Endothelial cell of umbilical vein (primary cell): ENCODE measurements around the gene GDPD3. TPM values are rescaled to one million over a fixed set of nuclear protein-coding genes. Genes with fewer than 3 reads are reported as not detected.

Source experiments
- BruUV-seq: library from RNA; stranded (reverse); fragments of 400-500 nt; replicated peaks from 2 replicates; lab custom pipeline; 2021; lab: Mats Ljungman, UMichigan
- CTCF ChIA-PET: fragments of 300-600, 350-600 bp; sonication (Branson Sonifier 250); formaldehyde crosslinking; loops from one replicate; lab custom pipeline; 2021; ENCODE audit warnings: antibody characterized with exemption, inconsistent platforms; lab: Charles Lee
- POLR2A ChIA-PET: fragments of 300-600, 350-600 bp; sonication (Branson Sonifier 250); formaldehyde crosslinking; loops from one replicate; lab custom pipeline; 2021; ENCODE audit warnings: antibody characterized with exemption, inconsistent platforms; lab: Charles Lee
- DNase-seq: peaks from one replicate; pipeline ENCODE4 v3.0.0-alpha.2; 2011; ENCODE audit warnings: low read depth, low spot score
- FAIRE-seq: peaks from 2 replicates; lab custom pipeline; 2011; peaks lifted over from hg19 to GRCh38; lab: Jason Lieb, UNC
- H2AFZ ChIP-seq: 2 replicates; pipeline ENCODE4 v1.6.0; 2012; ENCODE audit warnings: low read depth, low read length, control low read depth, inconsistent platforms
- H3K27ac ChIP-seq: 2 replicates; pipeline ENCODE4 v1.5.1; 2011; ENCODE audit warnings: low read depth, mild to moderate bottlenecking, control low read depth, low read length, moderate library complexity; ENCODE audit not compliant: insufficient read depth
- H3K27me3 ChIP-seq, 2 experiments: 2 replicates each; pipeline versions ENCODE4 v1.6.0 to v1.6.1; 2011; ENCODE audit warnings: low read length in 2 of 2, mixed read lengths in 1 of 2; ENCODE audit not compliant: control insufficient read depth in 2 of 2, insufficient read depth in 2 of 2
- H3K36me3 ChIP-seq, 2 experiments: 2 replicates in 1 of 2; 3 replicates in 1 of 2; pipeline ENCODE4 v1.5.1; 2011; ENCODE audit warnings: low read length in 2 of 2, mild to moderate bottlenecking in 1 of 2, moderate library complexity in 1 of 2; ENCODE audit not compliant: control insufficient read depth in 2 of 2, insufficient read depth in 2 of 2; ENCODE audit errors: extremely low read depth in 1 of 2
- H3K4me1 ChIP-seq: 3 replicates; pipeline ENCODE4 v1.5.1; 2011; ENCODE audit warnings: mild to moderate bottlenecking, low read length; ENCODE audit not compliant: control insufficient read depth, insufficient read depth; ENCODE audit errors: extremely low read depth
- H3K4me2 ChIP-seq: 2 replicates; pipeline ENCODE4 v1.6.1; 2011; ENCODE audit warnings: low read length, control low read depth, mixed read lengths; ENCODE audit not compliant: insufficient read depth
- H3K4me3 ChIP-seq, 3 experiments: fragments of 200-600 bp in 1 of 3; sonication (generic), shearing (Covaris generic) in 1 of 3; replicated peaks in 1 of 3; 2 replicates each; pipeline ENCODE4 v1.5.1; 2011 to 2016; ENCODE audit warnings: control low read depth in 3 of 3, low read length in 3 of 3, mild to moderate bottlenecking in 2 of 3, inconsistent platforms in 1 of 3, low read depth in 1 of 3, moderate library complexity in 1 of 3; ENCODE audit not compliant: insufficient read depth in 1 of 3
- H3K79me2 ChIP-seq: 2 replicates; pipeline ENCODE4 v1.6.0; 2012; ENCODE audit warnings: low read length, inconsistent platforms; ENCODE audit not compliant: control insufficient read depth, insufficient read depth
- H3K9ac ChIP-seq: replicated peaks from 2 replicates; pipeline ENCODE3; 2011; ENCODE audit warnings: low read length, control low read depth; ENCODE audit not compliant: insufficient read depth; ENCODE audit errors: extremely low read depth
- H3K9me1 ChIP-seq: replicated peaks from 3 replicates; pipeline ENCODE4 v1.6.0; 2011; ENCODE audit warnings: mild to moderate bottlenecking, low read length; ENCODE audit not compliant: control insufficient read depth, insufficient read depth; ENCODE audit errors: extremely low read depth
- H3K9me3 ChIP-seq: replicated peaks from 2 replicates; pipeline ENCODE4 v1.5.1; 2012; ENCODE audit warnings: low read length, inconsistent platforms; ENCODE audit not compliant: control insufficient read depth, insufficient read depth
- H4K20me1 ChIP-seq: replicated peaks from 2 replicates; pipeline ENCODE3; 2011; ENCODE audit warnings: mild to moderate bottlenecking, low read length; ENCODE audit not compliant: control insufficient read depth, insufficient read depth; ENCODE audit errors: extremely low read depth
- EZH2 ChIP-seq: IDR thresholded peaks from 2 replicates; pipeline ENCODE4 v1.6.1; 2012; ENCODE audit warnings: borderline replicate concordance, low read depth, mild to moderate bottlenecking, moderate library complexity, low read length, inconsistent platforms; ENCODE audit not compliant: severe bottlenecking
- FOS ChIP-seq: IDR thresholded peaks from 2 replicates; pipeline ENCODE4 v1.6.1; 2011; ENCODE audit warnings: mild to moderate bottlenecking, low read length, moderate library complexity, borderline replicate concordance; ENCODE audit not compliant: insufficient read depth
- GATA2 ChIP-seq: IDR thresholded peaks from 2 replicates; pipeline ENCODE4 v1.7.0; 2011; ENCODE audit warnings: low read depth, mild to moderate bottlenecking, moderate library complexity, mixed read lengths, low read length; ENCODE audit not compliant: insufficient read length, insufficient read depth
- JUN ChIP-seq: IDR thresholded peaks from 2 replicates; pipeline ENCODE4 v1.6.1; 2011; ENCODE audit warnings: borderline replicate concordance, low read depth; ENCODE audit not compliant: insufficient read length, insufficient read depth
- MYC ChIP-seq: IDR thresholded peaks from one replicate; pipeline ENCODE4 v1.6.1; 2011; ENCODE audit warnings: mild to moderate bottlenecking, low read depth, low read length
- POLR2A ChIP-seq: IDR thresholded peaks from 2 replicates; pipeline ENCODE4 v1.6.1; 2012; ENCODE audit warnings: low read depth, mild to moderate bottlenecking, control low read depth, low read length
- POLR2AphosphoS5 ChIP-seq: IDR thresholded peaks from 2 replicates; pipeline ENCODE4 v1.6.1; 2012; ENCODE audit warnings: low read depth, mild to moderate bottlenecking, control low read depth, low read length, moderate library complexity; ENCODE audit not compliant: insufficient read depth
- dilution Hi-C: fragments of 300-500 bp; cut with MboI; formaldehyde crosslinking; loops from one replicate; pipeline ENCODE4 v1.15.0; 2019; ENCODE audit warnings: low sequenced_read_pairs; ENCODE audit not compliant: extremely low pct_ligation_motif_present
- intact Hi-C: fragments of 100-400 bp; cut with micrococcal nuclease; formaldehyde crosslinking; loops from one replicate; pipeline ENCODE4 v1.10.0; 2022
- polyA plus RNA-seq, 4 experiments: library from polyadenylated mRNA; depleted of rRNA in 3 of 4; stranded (reverse) in 3 of 4; unstranded in 1 of 4; fragments of >200 nt; gene quantifications; 2 replicates each; pipeline versions ENCODE4 v1.2.1 to v1.2.3, GENCODE V29; 2011 to 2012; ENCODE audit warnings: missing spikeins in 1 of 4
- total RNA-seq: library from RNA; stranded (reverse); gene quantifications from 2 replicates; pipeline ENCODE4 v1.2.3, GENCODE V29; 2021
- TF ChIP-seq, protein P1 (sequence below): IDR thresholded peaks from 2 replicates; pipeline ENCODE4 v1.6.1; 2011; ENCODE audit not compliant: insufficient read depth, insufficient read length
- TF ChIP-seq, protein P2 (sequence below), 2 donors: IDR thresholded peaks; 1 replicate in 1 of 2; 2 replicates in 1 of 2; pipeline ENCODE4 v1.5.1; 2011; ENCODE audit warnings: low read length in 2 of 2, mild to moderate bottlenecking in 2 of 2, moderate library complexity in 2 of 2, control low read depth in 1 of 2, inconsistent platforms in 1 of 2, low read depth in 1 of 2; ENCODE audit not compliant: insufficient read depth in 1 of 2; ENCODE audit errors: extremely low read depth in 1 of 2

Gene GDPD3
- total and polyA plus RNA-seq, 2 donors (not counting 3 experiments of a cell fraction or from before 2014, with no cell fraction given) = 8.0 to 18.6 TPM

DNA sequence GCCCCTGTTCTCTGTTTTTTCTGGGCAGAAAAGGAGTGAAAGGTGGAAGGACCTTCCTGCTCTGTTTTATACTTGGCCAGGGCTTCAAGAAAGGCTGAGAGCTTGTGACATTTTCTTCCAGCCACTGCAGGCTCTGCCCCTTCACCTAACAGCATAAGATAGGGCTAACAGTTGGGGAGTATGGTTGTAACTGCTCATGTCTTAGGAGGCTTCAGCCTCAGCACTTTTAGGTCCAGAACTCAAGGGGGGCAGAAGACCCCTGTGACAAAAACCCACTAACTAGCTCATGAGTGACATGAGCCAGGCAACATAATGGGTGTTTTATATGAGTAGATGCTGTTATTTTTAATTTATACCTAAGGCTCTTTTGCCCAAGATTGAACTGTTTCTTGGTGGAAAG, 42.8 kb downstream of the GDPD3 start:
- BruUV-seq = no TSS peak
- no peaks in the 10 kb centered on the region for H4K20me1 ChIP-seq
- no peak overlapping the region for H3K9ac ChIP-seq
- no peak overlapping the region for H3K27ac ChIP-seq
- dilution Hi-C loops (no loop called here), intact Hi-C loops (no loop called here)
- no peaks in the 10 kb centered on the region for H3K9me1 ChIP-seq
- peaks cover 24 to 42% of the 10 kb centered on the region in 2 experiments for H3K36me3 ChIP-seq
- H3K79me2 ChIP-seq = peaks cover 46% of the 10 kb centered on the region
- no peak overlapping the region for H3K4me3 ChIP-seq
- ChIA-PET CTCF (interaction anchor here (0.9 to 1.8 kb wide), 2 partner anchors 15 to 22 kb away, joined by 3 to 5 read pairs; no protein-coding TSS in a partner anchor), POLR2A (interaction anchor here (0.5 to 0.8 kb wide), 3 partner anchors 15 to 112 kb away, joined by 3 to 8 read pairs (median 5); partner anchors contain the start of gene TBX6)
- peaks cover 19% of the 10 kb centered on the region for H3K4me1 ChIP-seq
- TF ChIP-seq EZH2 (no peak), GATA2 (no peak), POLR2A (no peak), FOS (no peak), POLR2AphosphoS5 (no peak), JUN (no peak), MYC (no peak)
- TF ChIP-seq, protein P1, sequence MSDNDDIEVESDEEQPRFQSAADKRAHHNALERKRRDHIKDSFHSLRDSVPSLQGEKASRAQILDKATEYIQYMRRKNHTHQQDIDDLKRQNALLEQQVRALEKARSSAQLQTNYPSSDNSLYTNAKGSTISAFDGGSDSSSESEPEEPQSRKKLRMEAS = no peak
- TF ChIP-seq, protein P2, sequence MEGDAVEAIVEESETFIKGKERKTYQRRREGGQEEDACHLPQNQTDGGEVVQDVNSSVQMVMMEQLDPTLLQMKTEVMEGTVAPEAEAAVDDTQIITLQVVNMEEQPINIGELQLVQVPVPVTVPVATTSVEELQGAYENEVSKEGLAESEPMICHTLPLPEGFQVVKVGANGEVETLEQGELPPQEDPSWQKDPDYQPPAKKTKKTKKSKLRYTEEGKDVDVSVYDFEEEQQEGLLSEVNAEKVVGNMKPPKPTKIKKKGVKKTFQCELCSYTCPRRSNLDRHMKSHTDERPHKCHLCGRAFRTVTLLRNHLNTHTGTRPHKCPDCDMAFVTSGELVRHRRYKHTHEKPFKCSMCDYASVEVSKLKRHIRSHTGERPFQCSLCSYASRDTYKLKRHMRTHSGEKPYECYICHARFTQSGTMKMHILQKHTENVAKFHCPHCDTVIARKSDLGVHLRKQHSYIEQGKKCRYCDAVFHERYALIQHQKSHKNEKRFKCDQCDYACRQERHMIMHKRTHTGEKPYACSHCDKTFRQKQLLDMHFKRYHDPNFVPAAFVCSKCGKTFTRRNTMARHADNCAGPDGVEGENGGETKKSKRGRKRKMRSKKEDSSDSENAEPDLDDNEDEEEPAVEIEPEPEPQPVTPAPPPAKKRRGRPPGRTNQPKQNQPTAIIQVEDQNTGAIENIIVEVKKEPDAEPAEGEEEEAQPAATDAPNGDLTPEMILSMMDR (IDR thresholded peaks at IDR 0.05; ENCODE audit: extremely low read depth in 1 of 2, insufficient read depth in 1 of 2, low read depth in 1 of 2, low read length in 2 of 2) = no peak
- H3K4me2 ChIP-seq = no peak overlapping the region
- no peaks in the 10 kb centered on the region for H3K9me3 ChIP-seq
- DNase-seq = no peak
- H3K27me3 ChIP-seq = no peaks in the 10 kb centered on the region
- H2AFZ ChIP-seq = no peak overlapping the region
- FAIRE-seq = no peak
